Natural killer cell (primary cell): Measurements from ENCODE around the gene DOCK1. TPM values are rescaled to one million over a fixed set of nuclear protein-coding genes. Genes with fewer than 3 reads are reported as not detected.

Experiments used
- ATAC-seq, 3 donors: fragments of 150-1000 bp in 2 of 3; fragments of 200-7000 bp in 1 of 3; cut with Tn5 transposase; 1 replicate in 1 of 3; 2 replicates in 2 of 3; pipeline ENCODE4 v1.10.0; 2021; ENCODE audit warnings: mild to moderate bottlenecking in 2 of 3, moderate library complexity in 2 of 3
- DNase-seq, 2 donors: peaks; one replicate each; pipeline versions ENCODE4 v3.0.0 to v3.0.0-alpha.2; 2013 to 2021; ENCODE audit warnings: mixed read lengths in 1 of 2
- H3K27ac ChIP-seq: one replicate; pipeline ENCODE4 v1.5.1; 2013; ENCODE audit warnings: mild to moderate bottlenecking, low read length
- H3K27me3 ChIP-seq: one replicate; pipeline ENCODE4 v1.6.1; 2013; ENCODE audit warnings: low read length; ENCODE audit not compliant: control insufficient read depth, insufficient read depth
- H3K36me3 ChIP-seq: one replicate; pipeline ENCODE4 v1.6.1; 2013; ENCODE audit warnings: low read length; ENCODE audit not compliant: control insufficient read depth, insufficient read depth
- H3K4me1 ChIP-seq: one replicate; pipeline ENCODE4 v1.6.1; 2013; ENCODE audit warnings: low read length; ENCODE audit not compliant: control insufficient read depth, insufficient read depth
- H3K4me3 ChIP-seq: one replicate; pipeline ENCODE4 v1.5.1; 2013; ENCODE audit warnings: low read length
- H3K9me3 ChIP-seq: one replicate; pipeline ENCODE4 v1.6.1; 2013; ENCODE audit warnings: low read length; ENCODE audit not compliant: control insufficient read depth, insufficient read depth
- H3K27ac Mint-ChIP-seq, 2 donors: one replicate each; pipeline ENCODE4 v1.8.0; 2022; ENCODE audit warnings: mild to moderate bottlenecking in 2 of 2, mixed read lengths in 2 of 2, moderate library complexity in 1 of 2
- H3K27me3 Mint-ChIP-seq, 2 donors: one replicate each; pipeline ENCODE4 v1.8.0; 2022; ENCODE audit warnings: low read depth in 2 of 2, mixed read lengths in 2 of 2
- H3K36me3 Mint-ChIP-seq: one replicate; pipeline ENCODE4 v1.8.0; 2022; ENCODE audit warnings: mixed read lengths
- H3K4me1 Mint-ChIP-seq, 2 donors: one replicate each; pipeline ENCODE4 v1.8.0; 2022; ENCODE audit warnings: mixed read lengths in 2 of 2
- H3K4me3 Mint-ChIP-seq: one replicate; pipeline ENCODE4 v1.8.0; 2022; ENCODE audit warnings: mild to moderate bottlenecking, moderate library complexity, mixed read lengths
- H3K9me3 Mint-ChIP-seq, 2 donors: one replicate each; pipeline ENCODE4 v1.8.0; 2022; ENCODE audit warnings: mixed read lengths in 2 of 2
- CTCF ChIP-seq: fragments of 200-600 bp; IDR thresholded peaks from one replicate; pipeline ENCODE4 v1.8.0; 2022; ENCODE audit warnings: antibody characterized with exemption
- WGBS: methylation state at CpG from one replicate; pipeline ENCODE4 v1.1.7; 2013; ENCODE audit warnings: missing lambda C conversion rate; ENCODE audit not compliant: insufficient coverage; 5-methylcytosine and 5-hydroxymethylcytosine counted together
- intact Hi-C: fragments of 100-400 bp; cut with micrococcal nuclease; formaldehyde crosslinking; loops from one replicate; pipeline ENCODE4 v1.14.2; 2022
- total RNA-seq, 4 donors: library from RNA; stranded (reverse); fragments of 120-200 nt in 1 of 4; gene quantifications; one replicate each; pipeline versions ENCODE4 v1.2.3 to v1.2.4, GENCODE V29; 2013 to 2022

DOCK1 gene
- total RNA-seq, 3 donors from 2014 or later (not counting 1 experiment from before 2014, with no cell fraction given), result 0.07 to 0.12 (median 0.08) TPM

GRCh38 chr10:127071126-127071525 is 165.9 kb downstream of the DOCK1 start:
- no peak for DNase-seq
- Histone ChIP-seq H3K9me3 (no peaks in the 10 kb centered on the region), H3K36me3 (no peaks in the 10 kb centered on the region), H3K4me1 (no peaks in the 10 kb centered on the region), H3K27me3 (no peaks in the 10 kb centered on the region), H3K27ac (no peak overlapping the region), H3K4me3 (no peak overlapping the region)
- H3K27me3 Mint-ChIP-seq, result peaks cover 6 to 13% of the 10 kb centered on the region in 2 donors
- H3K36me3 Mint-ChIP-seq, result no peaks in the 10 kb centered on the region
- intact Hi-C loops, result no loop called here
- no peak for TF ChIP-seq CTCF
- WGBS, result 83% methylated on average over 2 of the region's 2 CpGs
- H3K9me3 Mint-ChIP-seq, result no peaks in the 10 kb centered on the region
- H3K27ac Mint-ChIP-seq, result peak overlapping the region in 1 of 2 donors; percentile 22
- peaks cover 0 to 7% of the 10 kb centered on the region in 2 donors for H3K4me1 Mint-ChIP-seq
- ATAC-seq, result no peak
- no peak overlapping the region for H3K4me3 Mint-ChIP-seq

DNA sequence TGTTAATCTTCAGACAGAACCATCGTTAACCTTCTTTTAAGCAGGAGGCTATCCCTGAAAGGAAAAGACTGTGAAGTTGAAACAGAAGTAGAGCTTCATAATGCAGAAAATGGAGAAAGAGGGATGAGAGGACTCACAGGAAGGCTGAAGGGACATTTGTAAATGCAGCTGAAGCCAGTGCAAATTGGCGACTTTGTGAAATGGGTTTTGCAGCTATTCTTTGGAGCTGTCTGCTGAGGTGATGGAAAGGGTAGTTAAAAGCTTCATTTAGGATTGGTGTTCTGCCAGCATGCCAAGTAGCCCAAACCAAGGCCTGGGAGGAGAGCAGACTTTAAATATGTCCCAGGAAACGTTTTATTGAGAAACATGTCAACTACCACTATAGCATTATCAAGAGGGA is 168.4 kb downstream of the DOCK1 start:
- Mint-ChIP-seq H3K9me3 (no peaks in the 10 kb centered on the region), H3K36me3 (no peaks in the 10 kb centered on the region), H3K27ac (no peak overlapping the region), H3K27me3 (peaks cover 5 to 13% of the 10 kb centered on the region in 2 donors), H3K4me1 (peaks cover 0 to 7% of the 10 kb centered on the region in 2 donors), H3K4me3 (no peak overlapping the region)
- 93% methylated on average over 2 of the region's 3 CpGs for WGBS
- Histone ChIP-seq H3K27me3 (no peaks in the 10 kb centered on the region), H3K9me3 (no peaks in the 10 kb centered on the region), H3K4me1 (no peaks in the 10 kb centered on the region), H3K36me3 (no peaks in the 10 kb centered on the region), H3K27ac (no peak overlapping the region), H3K4me3 (no peak overlapping the region)
- DNase-seq (no peak), ATAC-seq (no peak)
- intact Hi-C loops, result no loop called here
- TF ChIP-seq CTCF, result no peak

GRCh38 chr10:127079392-127079791 is 174.2 kb downstream of the DOCK1 start:
- ATAC-seq, result no peak

More at GRCh38 chr10:127079392-127079791, 174.2 kb downstream of the DOCK1 start:
- no peak overlapping the region for H3K27ac ChIP-seq
- Mint-ChIP-seq H3K27ac (no peak overlapping the region), H3K36me3 (no peaks in the 10 kb centered on the region), H3K4me1 (no peaks in the 10 kb centered on the region), H3K27me3 (peaks cover 0 to 11% of the 10 kb centered on the region in 2 donors), H3K4me3 (no peak overlapping the region), H3K9me3 (no peaks in the 10 kb centered on the region)
- WGBS, result 97% methylated on average over 3 of the region's 3 CpGs
- no peak for TF ChIP-seq CTCF
- H3K4me3 ChIP-seq, result no peak overlapping the region
- no peaks in the 10 kb centered on the region for H3K9me3 ChIP-seq
- no peaks in the 10 kb centered on the region for H3K27me3 ChIP-seq
- H3K4me1 ChIP-seq, result no peaks in the 10 kb centered on the region
- intact Hi-C loops, result no loop called here
- no peaks in the 10 kb centered on the region for H3K36me3 ChIP-seq
- DNase-seq, result no peak
